Right ventricle myocardium superior (tissue), 1 donor: ENCODE measurements around the gene ITGB3. TPM values are rescaled to one million over a fixed set of nuclear protein-coding genes. Genes with fewer than 3 reads are reported as not detected.

Experiments
- ATAC-seq: fragments of 200-7000 bp; cut with Tn5 transposase; one replicate; pipeline ENCODE4 v1.9.1; 2020; ENCODE audit warnings: mild to moderate bottlenecking; ENCODE audit not compliant: poor library complexity
- DNase-seq: peaks from one replicate; pipeline ENCODE4 v3.0.0-alpha.2; 2020
- intact Hi-C: fragments of 100-400 bp; cut with DNase I; formaldehyde crosslinking; loops from one replicate; pipeline ENCODE4 v1.11.2; 2022
- total RNA-seq: library from RNA; stranded (reverse); fragmentation: NEBNext Ultra II Directional; extraction: Animal tissue kit (Norgen Biotek cat#: 25700); gene quantifications from one replicate; pipeline ENCODE4 v1.2.1, GENCODE V29; 2021
- donor health status: DM: no; HTN: yes; CAD: no; lungs with severe emphysema.

The ITGB3 gene
- total RNA-seq, 1 donor from 2014 or later: 2.7 TPM

GRCh38 chr17:47315451-47316266 is 62.0 kb downstream of the ITGB3 start:
- intact Hi-C loops: loop anchor here (2.0 kb wide), 1 partner anchor 85 kb away; no protein-coding TSS in a partner anchor
- ATAC-seq (peak; percentile 86), DNase-seq (no peak)

GRCh38 chr17:47316311-47316710 is 62.7 kb downstream of the ITGB3 start:
- ATAC-seq (peak; percentile 59), DNase-seq (no peak)
- intact Hi-C loops: no loop called here

- intact Hi-C loops: no loop called here
These were observed 63.5 kb downstream of the ITGB3 start for GRCh38 chr17:47317119-47317518.

GRCh38 chr17:47318197-47318918 is 64.7 kb downstream of the ITGB3 start:
- no peak for ATAC-seq
- intact Hi-C loops: no loop called here
- no peak for DNase-seq

More at GRCh38 chr17:47317119-47317518, 63.5 kb downstream of the ITGB3 start:
- DNase-seq (no peak), ATAC-seq (peak; percentile 45)

GRCh38 chr17:47320879-47321502 is 67.4 kb downstream of the ITGB3 start:
- DNase-seq: no peak
- intact Hi-C loops: no loop called here

GRCh38 chr17:47323382-47324223 is 70.0 kb downstream of the ITGB3 start, which contains the start of gene EFCAB13:
Gene EFCAB13 (plus strand): TSS chr17:47323955. CDS start chr17:47328354, 4,399 bp downstream.
- intact Hi-C loops: no loop called here
- ATAC-seq: peak; percentile 99
- DNase-seq: peak; percentile 95

More at GRCh38 chr17:47320879-47321502, 67.4 kb downstream of the ITGB3 start:
- ATAC-seq: no peak

GRCh38 chr17:47324224-47325020 is 70.8 kb downstream of the ITGB3 start:
- peak; percentile 66 for ATAC-seq
- intact Hi-C loops: no loop called here
- DNase-seq: peak; percentile 77

- DNase-seq: no peak
- ATAC-seq: no peak
- intact Hi-C loops: no loop called here
These were observed 71.5 kb downstream of the ITGB3 start for GRCh38 chr17:47325176-47325575.

- ATAC-seq: no peak
- no peak for DNase-seq
- intact Hi-C loops: no loop called here
These were observed 76.9 kb downstream of the ITGB3 start for GRCh38 chr17:47330548-47330947.

GRCh38 chr17:47332287-47332686 is 78.7 kb downstream of the ITGB3 start:
- intact Hi-C loops: no loop called here
- ATAC-seq (no peak), DNase-seq (no peak)

GRCh38 chr17:47335101-47335936 is 81.7 kb downstream of the ITGB3 start:
- DNase-seq (no peak), ATAC-seq (no peak)
- intact Hi-C loops: no loop called here

GRCh38 chr17:47338026-47338425 is 84.4 kb downstream of the ITGB3 start:
- intact Hi-C loops: no loop called here
- DNase-seq (no peak), ATAC-seq (no peak)

- DNase-seq (no peak), ATAC-seq (no peak)
- intact Hi-C loops: no loop called here
These were observed 99.2 kb downstream of the ITGB3 start for GRCh38 chr17:47352848-47353247.

- DNase-seq (no peak), ATAC-seq (no peak)
- intact Hi-C loops: no loop called here
These were observed 105.0 kb downstream of the ITGB3 start for GRCh38 chr17:47358652-47359051.
